ENCODE results near the gene FRZB.
"Not testable (repeated sequence)": the region's sequence is repeated elsewhere in the genome, so short reads cannot be mapped to it uniquely, and the experiment has no call there.

The FRZB gene

DNA sequence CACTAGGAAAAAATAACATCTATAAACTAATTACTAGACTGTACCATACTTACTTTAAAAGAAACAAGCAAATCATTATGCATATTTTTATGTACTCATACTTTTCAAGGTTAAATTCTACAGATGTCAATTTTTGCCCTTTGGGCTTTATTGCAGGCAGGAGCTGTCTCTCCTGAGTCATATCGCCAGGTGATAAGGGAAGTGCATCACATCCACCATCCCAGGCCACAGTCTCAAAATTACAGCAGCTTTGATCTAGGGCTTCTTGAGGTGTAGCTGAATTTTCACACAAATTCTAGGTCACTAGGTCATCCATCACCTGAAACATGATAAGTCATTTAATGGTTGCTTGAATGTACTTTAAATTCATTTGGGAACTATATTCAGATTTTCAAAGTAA, 38.4 kb upstream of the FRZB start:
- no peaks in the 10 kb centered on the region for H3K4me1 ChIP-seq (ENCODE audit: control insufficient read depth in 1 of 2, insufficient read depth in 2 of 2, low read length in 2 of 2)
- no peak overlapping the region for H3K9ac ChIP-seq (ENCODE audit: low read depth in 1 of 2, low read length in 2 of 2)
- peaks cover 2 to 8% of the 10 kb centered on the region in 2 donors for H3K36me3 ChIP-seq (ENCODE audit: control insufficient read depth in 1 of 2, insufficient read depth in 2 of 2, low read length in 2 of 2)
- no peak overlapping the region for H3K4me3 ChIP-seq (ENCODE audit: low read depth in 1 of 2, low read length in 2 of 2)
- H3K9me3 ChIP-seq (ENCODE audit: control insufficient read depth in 1 of 2, low read length in 2 of 2) = no peaks in the 10 kb centered on the region
- H3K27me3 ChIP-seq (ENCODE audit: control insufficient read depth in 1 of 2, insufficient read depth in 2 of 2, low read length in 2 of 2) = no peaks in the 10 kb centered on the region
- H3K27ac ChIP-seq (ENCODE audit: low read depth, low read length) = no peak overlapping the region

GRCh38 chr2:182903566-182903965, 37.1 kb upstream of the FRZB start:
- Histone ChIP-seq H3K36me3 (ENCODE audit: control insufficient read depth in 1 of 2, insufficient read depth in 2 of 2, low read length in 2 of 2) (peaks cover 0 to 3% of the 10 kb centered on the region in 2 donors), H3K4me1 (ENCODE audit: control insufficient read depth in 1 of 2, insufficient read depth in 2 of 2, low read length in 2 of 2) (no peaks in the 10 kb centered on the region), H3K27ac (ENCODE audit: low read depth, low read length) (no peak overlapping the region), H3K9me3 (ENCODE audit: control insufficient read depth in 1 of 2, low read length in 2 of 2) (no peaks in the 10 kb centered on the region), H3K9ac (ENCODE audit: low read depth in 1 of 2, low read length in 2 of 2) (no peak overlapping the region), H3K27me3 (ENCODE audit: control insufficient read depth in 1 of 2, insufficient read depth in 2 of 2, low read length in 2 of 2) (no peaks in the 10 kb centered on the region), H3K4me3 (ENCODE audit: low read depth in 1 of 2, low read length in 2 of 2) (no peak overlapping the region)

- no peaks in the 10 kb centered on the region for H3K27me3 ChIP-seq (ENCODE audit: control insufficient read depth in 1 of 2, insufficient read depth in 2 of 2, low read length in 2 of 2)
- H3K4me3 ChIP-seq (ENCODE audit: low read depth in 1 of 2, low read length in 2 of 2) = no peak overlapping the region
- H3K9ac ChIP-seq (ENCODE audit: low read depth in 1 of 2, low read length in 2 of 2) = no peak overlapping the region
- no peaks in the 10 kb centered on the region for H3K4me1 ChIP-seq (ENCODE audit: control insufficient read depth in 1 of 2, insufficient read depth in 2 of 2, low read length in 2 of 2)
- H3K27ac ChIP-seq (ENCODE audit: low read depth, low read length) = no peak overlapping the region
- H3K9me3 ChIP-seq (ENCODE audit: control insufficient read depth in 1 of 2, low read length in 2 of 2) = no peaks in the 10 kb centered on the region
- H3K36me3 ChIP-seq (ENCODE audit: control insufficient read depth in 1 of 2, insufficient read depth in 2 of 2, low read length in 2 of 2) = no peaks in the 10 kb centered on the region
Observed at GRCh38 chr2:182901748-182902147, 35.3 kb upstream of the FRZB start.

DNA sequence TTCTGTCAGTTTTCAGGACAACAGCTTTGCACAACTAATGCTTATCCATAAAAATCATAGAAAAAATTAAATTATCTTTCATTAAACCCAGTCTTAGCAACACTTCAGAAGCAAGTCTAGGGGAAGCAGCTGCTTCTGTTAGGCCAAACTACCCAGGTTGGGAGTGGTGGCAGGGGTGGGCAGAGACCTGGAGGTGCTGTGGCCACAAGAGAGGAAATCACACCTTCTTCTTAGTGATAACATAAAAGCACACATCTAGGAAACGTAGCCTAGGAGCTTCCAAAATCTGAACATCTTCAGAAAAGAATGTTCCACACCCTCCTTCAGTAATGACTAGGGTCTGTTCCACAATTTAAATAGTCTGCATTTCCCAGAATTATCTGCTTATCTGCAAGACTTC, 32.3 kb upstream of the FRZB start:
- H3K9me3 ChIP-seq (ENCODE audit: control insufficient read depth in 1 of 2, low read length in 2 of 2) = no peaks in the 10 kb centered on the region
- H3K9ac ChIP-seq (ENCODE audit: low read depth in 1 of 2, low read length in 2 of 2) = no peak overlapping the region
- H3K27me3 ChIP-seq (ENCODE audit: control insufficient read depth in 1 of 2, insufficient read depth in 2 of 2, low read length in 2 of 2) = no peaks in the 10 kb centered on the region
- H3K4me1 ChIP-seq (ENCODE audit: control insufficient read depth in 1 of 2, insufficient read depth in 2 of 2, low read length in 2 of 2) = no peaks in the 10 kb centered on the region
- H3K36me3 ChIP-seq (ENCODE audit: control insufficient read depth in 1 of 2, insufficient read depth in 2 of 2, low read length in 2 of 2) = no peaks in the 10 kb centered on the region
- no peak overlapping the region for H3K4me3 ChIP-seq (ENCODE audit: low read depth in 1 of 2, low read length in 2 of 2)
- no peak overlapping the region for H3K27ac ChIP-seq (ENCODE audit: low read depth, low read length)

DNA sequence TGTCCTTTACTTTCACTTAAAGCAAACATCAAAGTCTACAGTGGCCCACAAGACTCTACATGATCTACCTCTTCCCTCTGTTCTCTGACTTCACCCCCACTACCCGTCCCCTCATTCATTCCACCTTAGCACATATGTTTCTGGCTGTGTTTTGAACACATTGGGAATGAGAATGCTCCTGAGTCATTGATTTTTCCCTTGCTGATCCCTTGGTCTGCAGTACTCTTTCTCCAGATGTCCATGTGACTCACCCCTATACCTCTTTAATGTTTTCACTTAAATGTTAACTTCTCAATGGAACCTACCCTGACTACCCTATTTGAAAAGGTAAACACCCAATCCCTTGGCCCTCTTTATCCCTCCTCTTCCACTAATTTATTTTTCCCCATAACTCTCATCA, 30.7 kb upstream of the FRZB start:
- Histone ChIP-seq H3K4me1 (ENCODE audit: control insufficient read depth in 1 of 2, insufficient read depth in 2 of 2, low read length in 2 of 2) (no peaks in the 10 kb centered on the region), H3K27ac (ENCODE audit: low read depth, low read length) (no peak overlapping the region), H3K9ac (ENCODE audit: low read depth in 1 of 2, low read length in 2 of 2) (no peak overlapping the region), H3K27me3 (ENCODE audit: control insufficient read depth in 1 of 2, insufficient read depth in 2 of 2, low read length in 2 of 2) (no peaks in the 10 kb centered on the region), H3K9me3 (ENCODE audit: control insufficient read depth in 1 of 2, low read length in 2 of 2) (no peaks in the 10 kb centered on the region), H3K36me3 (ENCODE audit: control insufficient read depth in 1 of 2, insufficient read depth in 2 of 2, low read length in 2 of 2) (no peaks in the 10 kb centered on the region), H3K4me3 (ENCODE audit: low read depth in 1 of 2, low read length in 2 of 2) (no peak overlapping the region)

GRCh38 chr2:182895798-182896197, 29.4 kb upstream of the FRZB start:
- Histone ChIP-seq H3K27ac (ENCODE audit: low read depth, low read length) (no peak overlapping the region), H3K4me3 (ENCODE audit: low read depth in 1 of 2, low read length in 2 of 2) (no peak overlapping the region), H3K9me3 (ENCODE audit: control insufficient read depth in 1 of 2, low read length in 2 of 2) (no peaks in the 10 kb centered on the region), H3K36me3 (ENCODE audit: control insufficient read depth in 1 of 2, insufficient read depth in 2 of 2, low read length in 2 of 2) (no peaks in the 10 kb centered on the region), H3K9ac (ENCODE audit: low read depth in 1 of 2, low read length in 2 of 2) (no peak overlapping the region), H3K27me3 (ENCODE audit: control insufficient read depth in 1 of 2, insufficient read depth in 2 of 2, low read length in 2 of 2) (no peaks in the 10 kb centered on the region), H3K4me1 (ENCODE audit: control insufficient read depth in 1 of 2, insufficient read depth in 2 of 2, low read length in 2 of 2) (peaks cover 0 to 4% of the 10 kb centered on the region in 2 donors)

- Histone ChIP-seq H3K36me3 (ENCODE audit: control insufficient read depth in 1 of 2, insufficient read depth in 2 of 2, low read length in 2 of 2) (no peaks in the 10 kb centered on the region), H3K4me1 (ENCODE audit: control insufficient read depth in 1 of 2, insufficient read depth in 2 of 2, low read length in 2 of 2) (peaks cover 0 to 4% of the 10 kb centered on the region in 2 donors), H3K4me3 (ENCODE audit: low read depth in 1 of 2, low read length in 2 of 2) (no peak overlapping the region), H3K27ac (ENCODE audit: low read depth, low read length) (no peak overlapping the region), H3K27me3 (ENCODE audit: control insufficient read depth in 1 of 2, insufficient read depth in 2 of 2, low read length in 2 of 2) (no peaks in the 10 kb centered on the region), H3K9me3 (ENCODE audit: control insufficient read depth in 1 of 2, low read length in 2 of 2) (no peaks in the 10 kb centered on the region), H3K9ac (ENCODE audit: low read depth in 1 of 2, low read length in 2 of 2) (no peak overlapping the region)
Observed at GRCh38 chr2:182895169-182895568, 28.7 kb upstream of the FRZB start.

DNA sequence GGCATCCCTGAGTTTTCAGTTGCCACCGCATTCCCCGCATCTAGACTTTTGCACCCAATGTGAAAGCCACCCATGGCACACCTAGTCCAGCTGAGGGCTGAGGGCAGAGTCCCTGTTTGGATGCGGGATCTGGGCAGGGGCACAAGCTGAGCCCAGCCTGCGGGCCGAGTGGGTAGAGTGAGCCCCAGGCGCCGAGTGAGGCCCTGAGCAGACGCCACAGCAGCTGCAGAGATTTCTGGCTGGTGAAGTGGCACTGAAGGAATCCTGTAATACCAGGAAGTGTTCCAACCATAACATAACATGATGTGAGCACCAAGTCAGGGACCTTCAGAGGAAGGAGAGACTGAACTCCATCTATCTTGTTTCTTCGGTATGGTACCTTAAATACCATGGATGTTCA, 27.7 kb upstream of the FRZB start:
- H3K4me3 ChIP-seq (ENCODE audit: low read depth in 1 of 2, low read length in 2 of 2) = no peak overlapping the region
- H3K9me3 ChIP-seq (ENCODE audit: control insufficient read depth in 1 of 2, low read length in 2 of 2) = no peaks in the 10 kb centered on the region
- no peaks in the 10 kb centered on the region for H3K36me3 ChIP-seq (ENCODE audit: control insufficient read depth in 1 of 2, insufficient read depth in 2 of 2, low read length in 2 of 2)
- no peak overlapping the region for H3K9ac ChIP-seq (ENCODE audit: low read depth in 1 of 2, low read length in 2 of 2)
- no peaks in the 10 kb centered on the region for H3K27me3 ChIP-seq (ENCODE audit: control insufficient read depth in 1 of 2, insufficient read depth in 2 of 2, low read length in 2 of 2)
- no peak overlapping the region for H3K27ac ChIP-seq (ENCODE audit: low read depth, low read length)
- peaks cover 0 to 4% of the 10 kb centered on the region in 2 donors for H3K4me1 ChIP-seq (ENCODE audit: control insufficient read depth in 1 of 2, insufficient read depth in 2 of 2, low read length in 2 of 2)

GRCh38 chr2:182893666-182894065, 27.2 kb upstream of the FRZB start:
- Histone ChIP-seq H3K36me3 (ENCODE audit: control insufficient read depth in 1 of 2, insufficient read depth in 2 of 2, low read length in 2 of 2) (no peaks in the 10 kb centered on the region), H3K9me3 (ENCODE audit: control insufficient read depth in 1 of 2, low read length in 2 of 2) (no peaks in the 10 kb centered on the region), H3K4me3 (ENCODE audit: low read depth in 1 of 2, low read length in 2 of 2) (no peak overlapping the region), H3K4me1 (ENCODE audit: control insufficient read depth in 1 of 2, insufficient read depth in 2 of 2, low read length in 2 of 2) (peaks cover 0 to 4% of the 10 kb centered on the region in 2 donors), H3K27me3 (ENCODE audit: control insufficient read depth in 1 of 2, insufficient read depth in 2 of 2, low read length in 2 of 2) (no peaks in the 10 kb centered on the region), H3K9ac (ENCODE audit: low read depth in 1 of 2, low read length in 2 of 2) (no peak overlapping the region), H3K27ac (ENCODE audit: low read depth, low read length) (no peak overlapping the region)

DNA sequence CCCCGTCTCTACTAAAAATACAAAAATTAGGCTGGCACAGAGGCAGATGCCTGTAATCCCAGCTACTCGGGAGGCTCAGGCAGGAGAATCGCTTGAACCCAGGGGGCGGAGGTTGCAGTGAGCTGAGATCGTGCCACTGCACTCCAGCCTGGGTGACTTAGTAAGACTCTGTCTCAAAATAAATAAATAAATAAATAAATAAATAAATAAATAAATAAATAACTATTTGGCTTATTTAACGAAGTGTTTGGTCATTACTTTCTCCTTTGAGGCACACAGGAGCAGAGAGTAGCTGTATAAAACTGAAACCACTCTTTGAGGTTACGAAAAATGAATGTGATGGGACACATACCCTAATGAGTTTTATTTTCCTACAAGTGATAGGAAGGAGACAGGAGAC, 26.6 kb upstream of the FRZB start:
- H3K36me3 ChIP-seq (ENCODE audit: control insufficient read depth in 1 of 2, insufficient read depth in 2 of 2, low read length in 2 of 2); H3K27me3 ChIP-seq (ENCODE audit: control insufficient read depth in 1 of 2, insufficient read depth in 2 of 2, low read length in 2 of 2); H3K4me3 ChIP-seq (ENCODE audit: low read depth in 1 of 2, low read length in 2 of 2); H3K9me3 ChIP-seq (ENCODE audit: control insufficient read depth in 1 of 2, low read length in 2 of 2); H3K27ac ChIP-seq (ENCODE audit: low read depth, low read length); H3K9ac ChIP-seq (ENCODE audit: low read depth in 1 of 2, low read length in 2 of 2); H3K4me1 ChIP-seq (ENCODE audit: control insufficient read depth in 1 of 2, insufficient read depth in 2 of 2, low read length in 2 of 2): not testable (repeated sequence)

- Histone ChIP-seq H3K4me3 (ENCODE audit: low read depth in 1 of 2, low read length in 2 of 2) (no peak overlapping the region), H3K9ac (ENCODE audit: low read depth in 1 of 2, low read length in 2 of 2) (no peak overlapping the region), H3K9me3 (ENCODE audit: control insufficient read depth in 1 of 2, low read length in 2 of 2) (no peaks in the 10 kb centered on the region), H3K27me3 (ENCODE audit: control insufficient read depth in 1 of 2, insufficient read depth in 2 of 2, low read length in 2 of 2) (no peaks in the 10 kb centered on the region), H3K4me1 (ENCODE audit: control insufficient read depth in 1 of 2, insufficient read depth in 2 of 2, low read length in 2 of 2) (peaks cover 0 to 4% of the 10 kb centered on the region in 2 donors), H3K36me3 (ENCODE audit: control insufficient read depth in 1 of 2, insufficient read depth in 2 of 2, low read length in 2 of 2) (no peaks in the 10 kb centered on the region), H3K27ac (ENCODE audit: low read depth, low read length) (no peak overlapping the region)
Observed at GRCh38 chr2:182891611-182892010, 25.2 kb upstream of the FRZB start.

All from duodenal mucosa (tissue), 2 donors.